Activated CD4-positive, alpha-beta T cell treated with anti-CD3 and anti-CD28 coated beads, Interleukin-2, Interleukin-4, amounts not matched to agents 100 ng/mL and 50 ng/mL, durations not matched to agents 16 hours and 8 hours (primary cell): Measurements from ENCODE around the gene TOP2B.

ENCODE experiments used
- DNase-seq: peaks from one replicate; pipeline ENCODE4 v3.0.0-alpha.2; 2020; ENCODE audit warnings: low spot score

TOP2B gene, protein sequence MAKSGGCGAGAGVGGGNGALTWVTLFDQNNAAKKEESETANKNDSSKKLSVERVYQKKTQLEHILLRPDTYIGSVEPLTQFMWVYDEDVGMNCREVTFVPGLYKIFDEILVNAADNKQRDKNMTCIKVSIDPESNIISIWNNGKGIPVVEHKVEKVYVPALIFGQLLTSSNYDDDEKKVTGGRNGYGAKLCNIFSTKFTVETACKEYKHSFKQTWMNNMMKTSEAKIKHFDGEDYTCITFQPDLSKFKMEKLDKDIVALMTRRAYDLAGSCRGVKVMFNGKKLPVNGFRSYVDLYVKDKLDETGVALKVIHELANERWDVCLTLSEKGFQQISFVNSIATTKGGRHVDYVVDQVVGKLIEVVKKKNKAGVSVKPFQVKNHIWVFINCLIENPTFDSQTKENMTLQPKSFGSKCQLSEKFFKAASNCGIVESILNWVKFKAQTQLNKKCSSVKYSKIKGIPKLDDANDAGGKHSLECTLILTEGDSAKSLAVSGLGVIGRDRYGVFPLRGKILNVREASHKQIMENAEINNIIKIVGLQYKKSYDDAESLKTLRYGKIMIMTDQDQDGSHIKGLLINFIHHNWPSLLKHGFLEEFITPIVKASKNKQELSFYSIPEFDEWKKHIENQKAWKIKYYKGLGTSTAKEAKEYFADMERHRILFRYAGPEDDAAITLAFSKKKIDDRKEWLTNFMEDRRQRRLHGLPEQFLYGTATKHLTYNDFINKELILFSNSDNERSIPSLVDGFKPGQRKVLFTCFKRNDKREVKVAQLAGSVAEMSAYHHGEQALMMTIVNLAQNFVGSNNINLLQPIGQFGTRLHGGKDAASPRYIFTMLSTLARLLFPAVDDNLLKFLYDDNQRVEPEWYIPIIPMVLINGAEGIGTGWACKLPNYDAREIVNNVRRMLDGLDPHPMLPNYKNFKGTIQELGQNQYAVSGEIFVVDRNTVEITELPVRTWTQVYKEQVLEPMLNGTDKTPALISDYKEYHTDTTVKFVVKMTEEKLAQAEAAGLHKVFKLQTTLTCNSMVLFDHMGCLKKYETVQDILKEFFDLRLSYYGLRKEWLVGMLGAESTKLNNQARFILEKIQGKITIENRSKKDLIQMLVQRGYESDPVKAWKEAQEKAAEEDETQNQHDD (N-terminal part only)

DNA sequence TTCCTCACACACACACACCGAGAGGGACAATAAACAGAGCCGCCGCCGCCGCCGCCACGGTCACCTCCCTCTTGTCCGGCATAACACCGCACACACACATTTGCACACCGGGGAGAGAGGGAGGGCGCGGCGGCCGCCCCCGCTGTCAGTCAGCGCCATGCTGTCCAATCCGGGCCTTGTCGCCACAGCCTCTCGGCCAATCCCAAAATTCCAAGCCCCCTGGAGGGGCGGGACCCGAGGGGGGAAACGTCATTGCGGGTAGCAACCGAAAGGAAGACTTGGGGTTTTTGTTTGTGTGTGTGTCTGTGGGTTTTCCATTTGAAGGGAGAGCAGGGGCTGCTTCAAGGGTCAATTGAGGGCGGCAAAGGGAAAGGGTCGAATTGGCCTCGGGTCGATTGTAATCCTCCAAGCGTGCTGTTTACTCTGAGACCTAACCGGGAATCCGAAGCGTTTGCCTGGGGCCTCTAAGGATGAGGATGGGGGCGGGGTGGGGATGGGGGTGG, at the start of gene TOP2B:
TSS of gene TOP2B (minus strand) at position 96 of the 503 bp plus-strand sequence. CDS start 610 bp downstream, outside the sequence.
- peak; percentile 97 for DNase-seq

DNA sequence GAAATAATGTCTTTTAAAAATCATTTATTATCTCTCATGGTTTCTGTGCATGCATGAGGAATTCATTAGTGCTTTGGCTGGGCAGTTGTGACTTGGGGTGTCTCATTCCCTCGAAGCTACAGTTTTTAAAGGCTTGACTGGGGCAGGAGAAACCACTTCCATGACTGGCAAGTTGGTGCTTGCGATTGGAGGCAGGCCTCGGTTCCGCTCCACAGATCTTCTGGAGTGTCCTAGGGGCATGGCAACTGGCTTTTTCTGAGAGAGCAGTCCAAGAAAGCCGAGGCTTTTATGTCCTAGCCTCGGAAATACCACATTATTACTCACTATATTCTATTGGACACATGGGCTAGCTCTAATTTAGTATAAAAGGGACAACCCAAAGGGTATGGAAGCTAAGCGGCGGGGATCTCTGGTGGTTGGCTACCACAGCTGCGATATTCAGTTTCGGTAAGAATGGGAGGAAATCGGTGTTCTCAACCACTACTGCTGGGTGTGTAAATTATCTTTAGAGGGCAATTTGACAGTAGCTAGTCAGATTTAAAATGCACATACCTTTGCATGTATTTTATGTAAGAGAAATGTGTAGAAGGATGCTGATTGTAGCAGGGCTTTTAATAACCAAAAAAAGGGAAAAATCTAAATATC, 48.8 kb upstream of the TOP2B start:
- DNase-seq = no peak

DNA sequence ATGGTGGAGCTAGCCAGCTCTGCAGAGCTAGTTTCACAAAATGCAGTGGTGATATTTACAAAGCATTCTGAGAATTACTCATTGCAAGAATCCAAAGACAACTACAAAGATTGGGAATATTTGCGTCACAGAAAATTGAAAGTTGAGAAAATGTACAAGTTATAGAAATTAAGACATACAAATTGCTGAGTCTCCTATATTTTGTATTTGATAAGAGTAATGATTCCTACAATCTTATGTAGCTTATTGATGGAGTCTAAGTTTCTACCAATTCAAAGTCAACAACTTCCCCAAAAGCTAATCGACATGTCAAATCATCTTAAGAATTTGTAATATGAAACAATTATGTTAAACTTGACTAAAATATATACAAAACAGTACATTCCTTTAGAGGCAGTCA, 46.4 kb upstream of the TOP2B start:
- no peak for DNase-seq

DNA sequence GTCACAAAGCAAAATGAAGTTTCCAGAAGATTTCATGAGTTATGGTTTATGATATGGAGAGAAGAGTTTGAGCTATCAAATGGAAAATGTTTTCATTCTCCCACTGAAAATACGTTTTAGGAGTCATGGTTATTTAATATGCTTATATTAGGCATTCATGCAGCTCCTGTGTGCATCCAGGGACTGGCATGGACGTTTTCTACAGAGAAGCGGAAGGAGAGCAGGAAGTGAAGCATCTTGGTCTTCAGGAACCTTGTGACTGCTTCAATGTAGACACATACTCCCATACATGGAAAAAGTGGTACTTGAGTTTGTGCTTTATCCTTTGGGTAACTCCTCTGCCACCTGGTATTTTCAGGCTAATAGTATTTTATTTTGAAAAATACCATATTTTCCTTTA, 43.3 kb upstream of the TOP2B start:
- DNase-seq = no peak

DNA sequence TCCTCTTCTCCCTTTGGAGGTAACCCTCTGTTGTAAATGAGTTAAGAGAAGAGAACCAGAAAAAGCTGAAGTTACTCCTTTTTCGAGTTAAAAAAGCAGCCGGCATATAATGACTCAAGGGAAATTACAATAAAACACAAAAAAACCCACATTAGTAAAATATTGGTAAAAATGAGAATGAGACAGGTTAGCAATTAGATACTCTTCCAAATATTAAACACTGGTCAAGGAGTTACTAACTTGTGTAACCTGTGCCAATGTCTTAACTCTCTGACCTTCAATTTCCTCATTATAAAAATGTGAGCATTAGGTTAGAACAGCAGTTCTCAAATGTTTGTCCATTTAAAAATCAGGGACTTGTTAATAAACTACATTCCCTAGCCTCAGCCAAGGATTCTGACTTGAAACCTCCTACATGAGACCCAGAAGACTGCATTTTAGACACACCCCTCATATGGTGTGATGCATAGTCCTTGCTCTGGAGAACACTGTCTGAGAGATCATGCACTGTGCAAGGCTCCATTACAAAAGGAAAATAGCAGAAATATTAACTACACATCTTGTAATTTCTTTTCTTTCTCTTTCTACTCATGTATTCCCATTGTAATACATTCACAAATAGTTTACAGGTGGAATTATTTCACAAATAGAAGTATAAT, 42.7 kb upstream of the TOP2B start:
- no peak for DNase-seq

DNA sequence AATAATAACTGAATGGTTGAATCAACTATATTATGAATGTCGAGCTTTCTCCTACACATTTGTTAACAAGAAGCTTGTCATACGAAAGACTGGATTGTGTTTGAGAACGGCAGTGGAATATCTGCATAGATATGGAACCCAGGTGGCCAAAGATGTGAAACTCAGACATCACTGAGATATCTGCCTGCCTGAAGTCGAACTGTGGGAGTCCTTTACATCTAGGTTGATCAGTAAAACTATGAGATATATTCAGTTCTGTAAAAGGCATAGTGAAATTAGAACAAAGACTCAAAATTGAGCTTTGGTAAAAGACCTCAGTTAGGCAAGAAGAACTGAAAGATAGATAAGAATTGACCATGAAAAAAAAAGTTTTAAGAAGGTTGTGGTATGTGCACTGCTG, 41.5 kb upstream of the TOP2B start:
- no peak for DNase-seq

DNA sequence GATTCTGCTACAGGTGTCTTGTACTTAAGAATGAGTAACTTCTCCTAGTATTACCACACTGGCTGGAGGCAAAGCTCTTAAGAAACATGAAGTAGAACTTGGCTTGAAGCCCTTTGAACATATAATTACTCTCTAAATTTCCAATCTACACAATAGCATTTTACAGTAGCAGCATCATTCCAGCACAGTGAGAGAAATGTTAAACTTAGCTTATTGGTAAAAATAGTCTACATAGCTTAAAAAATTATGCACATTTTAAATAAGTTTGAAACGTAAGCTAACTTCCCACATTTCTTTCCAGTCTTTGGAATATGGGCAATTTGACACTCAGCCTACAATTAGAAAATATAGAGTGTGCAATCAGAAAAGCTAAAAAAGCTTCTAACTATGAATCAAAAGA, 32.8 kb upstream of the TOP2B start:
- no peak for DNase-seq

DNA sequence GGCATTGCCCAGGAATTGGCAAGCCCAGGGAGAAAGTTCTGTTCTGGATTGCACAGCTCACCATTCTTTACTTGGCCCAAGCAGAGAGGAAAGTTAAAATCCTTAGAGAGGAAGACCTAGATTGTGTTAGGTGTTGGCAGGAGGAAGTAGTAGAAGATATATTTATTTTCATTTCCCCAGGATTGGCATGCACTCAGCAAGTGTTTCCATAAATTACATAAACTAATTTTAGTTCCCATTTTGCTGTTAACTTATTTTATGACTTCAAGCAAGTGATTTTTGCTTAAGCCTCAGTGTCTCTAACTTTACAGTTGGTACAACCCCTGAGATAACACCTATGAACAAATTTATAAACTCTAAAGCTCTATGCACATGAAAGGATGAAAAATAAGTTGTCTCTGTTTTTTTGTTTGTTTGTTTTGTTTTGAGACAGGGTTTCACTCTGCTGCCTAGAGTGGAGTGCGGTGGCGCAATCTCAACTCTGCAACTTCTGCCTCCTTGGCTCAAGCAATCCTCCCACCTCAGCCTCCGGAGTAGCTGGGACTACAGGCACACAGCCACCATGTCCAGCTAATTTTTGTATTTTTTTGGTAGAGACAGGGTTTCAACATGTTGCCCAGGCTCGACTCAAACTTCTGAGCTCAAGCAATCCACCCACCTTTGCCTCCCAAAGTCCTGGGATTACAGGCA, 31.2 kb upstream of the TOP2B start:
- DNase-seq = no peak

DNA sequence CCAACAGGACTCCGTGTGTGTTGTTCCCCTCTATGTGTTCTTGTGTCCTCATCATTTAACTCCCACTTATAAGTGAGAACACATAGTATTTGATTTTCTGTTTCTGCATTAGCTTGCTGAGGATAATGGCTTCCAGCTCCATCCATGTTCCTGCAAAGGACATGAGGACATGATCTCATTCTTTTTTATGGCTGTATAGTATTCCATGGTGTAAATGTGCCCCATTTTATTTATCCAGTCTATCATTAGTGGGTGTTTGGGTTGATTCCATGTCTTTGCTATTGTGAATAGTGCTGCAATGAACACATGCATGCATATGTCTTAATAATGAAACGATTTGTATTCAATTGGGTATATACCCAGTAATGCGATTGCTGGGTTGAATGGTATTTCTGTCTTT, 28.5 kb upstream of the TOP2B start:
- DNase-seq = no peak

DNA sequence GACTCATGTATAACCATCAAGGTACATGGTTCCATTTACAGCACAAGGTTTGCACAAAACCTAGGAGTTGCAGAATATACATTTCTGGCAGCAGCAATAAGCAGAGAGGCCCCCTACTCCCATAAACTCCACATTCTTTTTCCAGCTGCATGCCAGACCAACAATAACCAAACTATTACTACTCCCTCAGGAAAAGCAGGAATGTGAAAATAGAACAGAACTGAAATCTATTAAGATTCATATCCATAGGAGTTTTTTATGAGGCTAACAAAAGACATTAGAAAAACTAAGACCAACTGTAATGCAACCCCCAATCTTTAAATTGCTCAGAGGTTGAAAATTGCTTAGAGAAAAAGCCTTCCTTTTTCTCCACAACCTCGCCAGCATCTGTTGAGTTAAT, 27.6 kb upstream of the TOP2B start:
- no peak for DNase-seq

DNA sequence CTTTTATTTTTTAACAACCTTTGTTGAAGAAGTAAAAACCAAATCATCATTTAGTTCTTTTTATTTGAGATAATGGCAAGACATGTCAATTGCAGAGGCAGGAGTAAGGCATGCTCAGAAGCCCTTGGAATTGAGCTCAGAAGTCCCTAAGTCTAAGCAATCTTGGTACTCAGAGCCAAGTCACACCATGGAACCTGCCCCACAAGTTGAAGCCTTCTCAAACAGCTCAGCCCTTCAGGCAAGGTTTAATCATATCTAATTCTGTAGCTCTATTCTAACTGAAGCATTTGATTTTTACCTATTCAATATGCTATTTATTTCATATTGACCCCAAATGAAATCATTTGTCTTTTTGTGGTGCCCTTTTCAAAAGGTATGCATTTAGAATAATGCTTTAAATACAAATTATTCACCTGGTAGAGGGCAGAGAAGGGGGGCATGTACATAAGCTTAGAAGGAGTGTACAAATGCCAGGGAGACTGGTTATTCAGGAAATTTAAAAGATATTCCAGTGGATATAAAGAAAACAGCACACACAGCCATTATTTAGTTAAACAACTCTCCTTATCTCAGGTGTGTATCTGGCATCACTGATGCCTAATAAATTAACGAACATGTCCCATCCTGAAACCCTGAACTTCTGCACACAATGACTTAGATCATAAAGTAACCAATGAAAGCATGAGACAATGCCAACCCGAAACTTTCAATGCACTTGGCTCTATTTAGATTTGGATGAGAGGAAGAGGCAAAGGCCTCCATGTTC, 26.2 kb upstream of the TOP2B start:
- DNase-seq = no peak

DNA sequence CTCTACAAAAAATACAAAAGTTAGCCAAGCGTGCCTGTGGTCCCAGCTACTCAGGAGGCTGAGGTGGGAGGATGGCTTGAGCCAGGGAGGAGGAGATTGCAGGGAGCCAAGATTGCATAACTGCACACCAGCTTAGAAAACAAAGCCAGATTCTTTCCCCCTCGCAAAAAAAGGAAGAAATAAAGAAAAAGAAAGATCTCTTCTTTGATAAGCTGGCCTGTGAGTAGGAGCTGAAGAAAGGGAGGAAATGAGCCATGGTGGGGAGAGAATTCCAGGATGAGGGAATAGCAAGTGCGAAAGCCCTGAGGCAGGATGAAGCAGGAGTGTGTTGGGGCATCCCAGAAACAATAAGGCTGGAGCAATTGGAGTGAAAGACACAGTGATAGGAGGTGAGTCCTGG, 24.5 kb upstream of the TOP2B start:
- DNase-seq = no peak

DNA sequence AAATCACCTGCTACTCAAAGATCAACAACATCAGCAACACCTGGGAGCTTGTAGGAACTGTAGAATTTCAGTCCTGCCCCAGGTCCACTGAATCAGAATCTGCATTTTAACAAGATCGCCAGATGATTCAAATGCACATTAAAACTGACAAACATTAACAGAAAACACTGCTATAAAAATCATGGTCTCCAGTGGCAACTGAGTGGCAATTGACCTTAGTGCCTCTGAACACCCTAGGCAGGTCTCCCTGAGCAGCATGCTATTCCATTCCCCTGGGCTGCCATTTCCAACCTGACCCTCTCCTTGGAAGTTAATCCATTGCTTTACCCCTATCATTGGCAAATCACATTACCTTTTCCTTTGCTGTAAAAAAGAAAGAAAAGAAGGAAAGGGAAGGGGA, 23.0 kb upstream of the TOP2B start:
- no peak for DNase-seq

DNA sequence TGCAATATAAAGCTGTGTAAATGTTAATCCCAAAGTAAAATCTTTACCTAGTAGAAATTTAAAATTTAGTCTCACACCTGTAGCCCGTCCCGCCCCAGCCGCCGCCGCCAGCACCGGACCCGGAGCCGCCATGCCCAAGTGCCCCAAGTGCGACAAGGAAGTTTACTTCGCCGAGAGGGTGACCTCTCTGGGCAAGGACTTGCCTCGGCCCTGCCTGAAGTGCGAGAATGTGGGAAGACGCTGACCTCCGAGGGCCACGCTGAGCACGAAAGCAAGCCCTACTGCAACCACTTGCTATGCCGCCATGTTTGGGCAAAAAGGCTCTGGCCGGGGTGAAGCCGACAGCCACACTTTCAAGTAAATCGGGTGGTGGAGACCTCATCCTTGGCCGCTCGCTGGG, 22.1 kb upstream of the TOP2B start:
- DNase-seq = no peak

DNA sequence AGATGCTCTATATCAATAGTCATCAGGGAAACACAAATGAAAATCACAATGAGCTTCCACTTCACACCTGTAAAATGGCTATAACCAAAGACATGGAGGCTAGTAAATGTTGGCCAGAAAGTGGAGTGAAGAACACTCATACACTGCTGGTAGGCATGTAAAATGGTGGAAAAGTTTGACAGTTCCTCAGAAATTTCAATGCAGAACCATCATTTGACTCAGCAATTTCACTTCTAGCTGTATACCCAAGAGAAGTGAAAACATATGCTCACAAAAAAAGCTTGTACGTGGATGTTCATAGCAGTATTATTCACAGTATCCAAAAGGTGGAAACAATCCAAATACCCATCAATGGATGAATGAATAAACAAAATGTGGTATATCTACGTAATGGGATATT, 19.2 kb upstream of the TOP2B start:
- no peak for DNase-seq

DNA sequence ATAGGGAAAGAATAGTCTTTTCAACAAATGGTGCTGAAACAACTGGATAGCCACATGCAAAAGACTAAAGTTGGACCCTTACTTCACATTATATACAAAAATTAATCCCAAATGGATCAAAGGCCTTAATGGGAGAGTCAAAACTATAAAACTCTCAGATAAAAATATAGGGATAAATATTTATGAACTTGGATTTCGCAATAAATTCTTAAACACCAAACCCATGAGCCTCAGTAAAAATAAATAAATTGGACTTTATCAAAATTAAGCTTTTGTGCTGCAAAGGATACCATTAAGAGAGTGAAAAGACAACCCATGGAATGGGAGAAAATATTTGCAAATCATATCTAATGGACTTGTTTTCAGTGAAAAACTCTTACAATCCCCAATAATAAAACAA, 18.7 kb upstream of the TOP2B start:
- no peak for DNase-seq

DNA sequence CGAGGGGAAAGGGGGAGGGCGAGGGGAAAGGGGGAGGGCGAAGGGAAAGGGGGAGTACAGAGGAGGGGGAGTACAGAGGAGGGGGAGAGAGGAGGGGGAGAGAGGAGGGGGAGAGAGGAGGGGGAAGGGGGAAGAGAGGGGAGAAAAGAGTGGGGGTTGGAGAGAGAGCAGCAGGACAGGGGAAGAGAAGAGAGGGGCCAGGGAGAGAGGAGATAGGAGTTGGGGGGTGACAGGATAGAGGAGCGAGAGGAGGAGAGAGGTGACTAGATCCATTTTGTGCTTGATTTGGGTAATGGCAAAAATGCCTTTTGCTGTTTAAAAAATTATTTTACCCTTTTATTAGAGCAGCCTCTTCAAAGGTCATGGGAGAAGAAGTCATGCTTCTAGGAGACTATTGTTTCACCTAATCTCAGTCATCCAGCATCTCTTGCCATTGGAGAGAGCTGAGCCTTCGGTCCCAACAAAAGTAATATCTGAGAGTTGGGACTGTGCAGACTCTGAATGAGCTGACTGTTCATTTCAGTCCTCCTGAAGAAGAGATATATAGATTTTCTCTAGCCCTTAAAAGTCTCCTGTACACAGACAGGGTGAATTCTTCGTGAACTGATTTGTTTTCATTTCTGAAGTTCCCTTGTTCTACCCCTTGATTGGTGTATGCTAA, 15.1 kb upstream of the TOP2B start:
- DNase-seq = no peak

DNA sequence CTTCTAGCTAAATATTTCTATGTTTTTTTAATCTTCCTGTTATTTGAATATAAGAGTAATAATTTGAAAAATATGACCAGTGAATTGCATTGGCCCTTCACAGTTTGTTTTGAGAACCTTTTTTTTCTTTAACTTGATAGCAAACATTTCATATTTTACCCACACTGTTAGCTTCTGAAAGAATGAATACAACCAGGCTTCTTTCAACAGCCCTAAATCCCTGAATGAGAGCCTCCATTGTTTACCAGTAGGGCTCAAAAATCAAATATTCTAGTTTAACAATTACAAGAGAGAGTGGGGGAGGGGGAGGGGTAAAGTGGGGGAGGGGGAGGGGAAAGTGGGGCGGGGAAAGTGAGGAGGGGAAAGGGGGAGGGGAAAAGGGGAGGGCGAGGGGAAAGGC, 14.5 kb upstream of the TOP2B start:
- DNase-seq = no peak

DNA sequence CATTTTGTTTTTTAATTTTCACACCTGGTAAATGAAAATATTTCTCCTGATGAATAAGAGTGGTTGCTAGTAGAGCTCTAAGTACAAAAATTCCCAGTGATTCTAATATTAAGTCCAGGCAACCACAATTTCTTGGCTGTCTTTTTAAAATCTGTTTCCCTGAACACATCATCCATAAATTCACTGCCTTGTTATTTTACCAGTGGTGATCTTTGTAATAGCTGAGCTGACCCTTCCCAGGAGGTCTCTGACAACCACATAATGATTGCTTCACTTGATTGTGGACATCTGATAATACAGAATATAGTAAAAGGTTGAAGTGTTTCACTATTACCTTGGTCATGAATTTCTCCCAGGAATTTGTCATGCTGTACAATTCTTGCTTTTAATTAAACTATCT, 13.9 kb upstream of the TOP2B start:
- no peak for DNase-seq

DNA sequence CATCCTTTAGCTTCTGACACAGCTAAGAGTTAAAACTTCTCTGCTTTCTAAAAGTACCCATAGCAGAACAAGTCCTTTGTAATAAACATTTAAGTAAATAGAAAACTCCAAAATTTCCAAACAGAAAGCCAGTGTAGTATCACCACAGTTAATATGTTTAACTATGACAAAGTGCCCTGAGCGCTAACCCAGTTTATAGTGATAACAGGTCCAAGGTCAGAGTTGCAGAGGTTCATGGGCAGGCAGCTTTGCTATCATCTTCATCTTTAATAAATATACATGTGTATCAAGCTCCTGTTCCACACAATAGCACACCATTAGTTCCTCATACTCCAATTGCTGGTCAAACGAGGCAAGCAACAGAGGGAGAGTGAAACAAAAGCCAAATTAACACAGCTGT, 12.4 kb upstream of the TOP2B start:
- DNase-seq = no peak
